ENCODE results near the gene GLRX3. TPM values are rescaled to one million over a fixed set of nuclear protein-coding genes. Genes with fewer than 3 reads are reported as not detected.

GLRX3 gene
- total and polyA plus RNA-seq, 2 donors (not counting 1 experiment from before 2014, with no cell fraction given): 26.9 to 45.4 TPM

DNA sequence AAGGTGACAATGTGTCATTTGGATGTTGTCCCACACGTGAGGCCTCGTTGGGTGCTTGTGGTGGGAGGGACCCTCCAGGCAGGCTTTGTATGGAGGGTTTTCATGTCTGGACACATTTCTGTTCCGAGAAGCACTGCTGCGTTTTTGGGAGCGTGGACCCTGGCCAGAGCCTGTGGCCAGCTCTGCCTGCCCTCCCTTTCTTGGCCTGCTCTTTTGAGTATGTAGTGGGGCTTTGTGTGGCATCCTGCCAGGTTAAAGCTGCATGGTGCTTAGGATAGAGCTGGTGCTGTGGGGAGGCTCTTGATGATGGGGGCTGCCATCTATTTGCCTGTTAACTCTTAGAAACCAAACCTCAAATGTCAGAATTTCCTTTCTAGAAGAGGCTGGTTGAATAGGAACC is 45.7 kb downstream of the GLRX3 start:
- DNase-seq (no peak), ATAC-seq (ENCODE audit: low read depth) (no peak)
- peaks cover 11 to 51% of the 10 kb centered on the region in 2 experiments for H3K36me3 ChIP-seq (replicated peaks in 1 of 2; ENCODE audit: control extremely low read depth in 1 of 2, control insufficient read depth in 1 of 2, extremely low read depth in 1 of 2, insufficient read depth in 2 of 2, low read length in 1 of 2)
- intact Hi-C loops (cut with micrococcal nuclease): no loop called here
- TF ChIP-seq EZH2 (IDR thresholded peaks at IDR 0.05; ENCODE audit: borderline replicate concordance, insufficient read depth, low read depth, low read length, poor library complexity, severe bottlenecking): no peak
- TF ChIP-seq, protein P1, sequence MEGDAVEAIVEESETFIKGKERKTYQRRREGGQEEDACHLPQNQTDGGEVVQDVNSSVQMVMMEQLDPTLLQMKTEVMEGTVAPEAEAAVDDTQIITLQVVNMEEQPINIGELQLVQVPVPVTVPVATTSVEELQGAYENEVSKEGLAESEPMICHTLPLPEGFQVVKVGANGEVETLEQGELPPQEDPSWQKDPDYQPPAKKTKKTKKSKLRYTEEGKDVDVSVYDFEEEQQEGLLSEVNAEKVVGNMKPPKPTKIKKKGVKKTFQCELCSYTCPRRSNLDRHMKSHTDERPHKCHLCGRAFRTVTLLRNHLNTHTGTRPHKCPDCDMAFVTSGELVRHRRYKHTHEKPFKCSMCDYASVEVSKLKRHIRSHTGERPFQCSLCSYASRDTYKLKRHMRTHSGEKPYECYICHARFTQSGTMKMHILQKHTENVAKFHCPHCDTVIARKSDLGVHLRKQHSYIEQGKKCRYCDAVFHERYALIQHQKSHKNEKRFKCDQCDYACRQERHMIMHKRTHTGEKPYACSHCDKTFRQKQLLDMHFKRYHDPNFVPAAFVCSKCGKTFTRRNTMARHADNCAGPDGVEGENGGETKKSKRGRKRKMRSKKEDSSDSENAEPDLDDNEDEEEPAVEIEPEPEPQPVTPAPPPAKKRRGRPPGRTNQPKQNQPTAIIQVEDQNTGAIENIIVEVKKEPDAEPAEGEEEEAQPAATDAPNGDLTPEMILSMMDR (IDR thresholded peaks at IDR 0.05): no peak
- no peaks in the 10 kb centered on the region for H3K79me2 ChIP-seq (ENCODE audit: control insufficient read depth, insufficient read depth, low read length)
- 100% methylated on average over 5 of the region's 5 CpGs for WGBS (ENCODE audit: insufficient coverage)
- H3K27ac ChIP-seq (ENCODE audit: low read length in 2 of 2): no peak overlapping the region
- no peak overlapping the region for H3K27ac Mint-ChIP-seq
- no peaks in the 10 kb centered on the region for H3K9me3 Mint-ChIP-seq (ENCODE audit: insufficient read depth)
- H2AFZ ChIP-seq (ENCODE audit: insufficient read depth, low read depth, low read length, poor library complexity, severe bottlenecking): no peak overlapping the region
- no peak overlapping the region for H3K4me2 ChIP-seq (replicated peaks; ENCODE audit: low read depth, low read length, poor library complexity, severe bottlenecking)
- H3K9ac ChIP-seq (ENCODE audit: low read length): no peak overlapping the region
- peaks cover 0 to 3% of the 10 kb centered on the region in 2 donors for H3K4me1 ChIP-seq (ENCODE audit: control insufficient read depth in 2 of 2, insufficient read depth in 2 of 2, low read length in 2 of 2)
- H3K4me1 Mint-ChIP-seq: peaks cover 9% of the 10 kb centered on the region
- H3K27me3 ChIP-seq (replicated peaks in 1 of 4; ENCODE audit: control extremely low read depth in 1 of 4, control insufficient read depth in 3 of 4, insufficient read depth in 4 of 4, low read length in 3 of 4): no peaks in the 10 kb centered on the region
- no peaks in the 10 kb centered on the region for H3K9me3 ChIP-seq (ENCODE audit: control extremely low read depth in 1 of 3, control insufficient read depth in 2 of 3, insufficient read depth in 1 of 3, low read length in 2 of 3)
- ChIA-PET CTCF (no interaction called here), POLR2A (no interaction called here)
- no peaks in the 10 kb centered on the region for H3K27me3 Mint-ChIP-seq
- no peak overlapping the region for H3K4me3 Mint-ChIP-seq
- H4K20me1 ChIP-seq (ENCODE audit: control insufficient read depth, insufficient read depth, low read length, poor library complexity, severe bottlenecking): no peaks in the 10 kb centered on the region
- no peak overlapping the region for H3K4me3 ChIP-seq (ENCODE audit: control extremely low read depth in 1 of 5, extremely low read depth in 1 of 5, insufficient read depth in 1 of 5, low read depth in 2 of 5, low read length in 4 of 5)

DNA sequence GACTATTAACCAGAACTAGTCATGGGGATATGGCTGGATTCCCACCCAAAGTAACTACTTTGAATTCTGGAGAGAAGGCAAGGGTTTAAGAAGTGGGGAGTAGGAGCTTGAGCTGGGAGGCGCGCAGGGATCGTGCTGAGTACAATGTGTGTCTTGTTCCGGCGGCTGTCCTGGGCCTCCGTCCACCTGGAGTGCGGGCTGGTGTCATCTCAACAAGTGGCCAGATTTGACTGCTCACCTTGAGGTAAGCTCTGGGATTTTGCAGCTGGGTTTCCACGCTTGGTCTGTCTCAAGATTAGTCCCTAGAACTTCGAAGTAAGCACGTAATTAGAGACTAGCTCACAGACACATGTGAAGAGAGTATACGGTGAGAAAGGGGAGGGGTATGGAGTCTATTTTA is 49.4 kb downstream of the GLRX3 start:
- Histone ChIP-seq H3K27me3 (replicated peaks in 1 of 4; ENCODE audit: control extremely low read depth in 1 of 4, control insufficient read depth in 3 of 4, insufficient read depth in 4 of 4, low read length in 3 of 4) (peaks cover 0 to 3% (median 0%) of the 10 kb centered on the region in 4 experiments), H3K4me3 (ENCODE audit: control extremely low read depth in 1 of 5, extremely low read depth in 1 of 5, insufficient read depth in 1 of 5, low read depth in 2 of 5, low read length in 4 of 5) (no peak overlapping the region), H3K79me2 (ENCODE audit: control insufficient read depth, insufficient read depth, low read length) (no peaks in the 10 kb centered on the region), H4K20me1 (ENCODE audit: control insufficient read depth, insufficient read depth, low read length, poor library complexity, severe bottlenecking) (no peaks in the 10 kb centered on the region), H2AFZ (ENCODE audit: insufficient read depth, low read depth, low read length, poor library complexity, severe bottlenecking) (no peak overlapping the region), H3K27ac (ENCODE audit: low read length in 2 of 2) (no peak overlapping the region), H3K9ac (ENCODE audit: low read length) (no peak overlapping the region), H3K4me2 (replicated peaks; ENCODE audit: low read depth, low read length, poor library complexity, severe bottlenecking) (no peak overlapping the region), H3K9me3 (ENCODE audit: control extremely low read depth in 1 of 3, control insufficient read depth in 2 of 3, insufficient read depth in 1 of 3, low read length in 2 of 3) (no peaks in the 10 kb centered on the region), H3K4me1 (ENCODE audit: control insufficient read depth in 2 of 2, insufficient read depth in 2 of 2, low read length in 2 of 2) (peaks cover under 1 to 8% of the 10 kb centered on the region in 2 donors), H3K36me3 (replicated peaks in 1 of 2; ENCODE audit: control extremely low read depth in 1 of 2, control insufficient read depth in 1 of 2, extremely low read depth in 1 of 2, insufficient read depth in 2 of 2, low read length in 1 of 2) (peaks cover 6 to 37% of the 10 kb centered on the region in 2 experiments)
- ChIA-PET POLR2A (no interaction called here), CTCF (no interaction called here)
- intact Hi-C loops (cut with micrococcal nuclease): no loop called here
- Mint-ChIP-seq H3K4me1 (peaks cover 8% of the 10 kb centered on the region), H3K27ac (no peak overlapping the region), H3K27me3 (no peaks in the 10 kb centered on the region), H3K9me3 (ENCODE audit: insufficient read depth) (no peaks in the 10 kb centered on the region), H3K4me3 (no peak overlapping the region)
- ATAC-seq (ENCODE audit: low read depth) (no peak), DNase-seq (no peak)
- TF ChIP-seq, protein P1 (IDR thresholded peaks at IDR 0.05): no peak
- no peak for TF ChIP-seq EZH2 (IDR thresholded peaks at IDR 0.05; ENCODE audit: borderline replicate concordance, insufficient read depth, low read depth, low read length, poor library complexity, severe bottlenecking)
- 93% methylated on average over 11 of the region's 11 CpGs for WGBS (ENCODE audit: insufficient coverage)
